ENCODE data around the gene ATP10B.
"Not testable (repeated sequence)": the region's sequence is repeated elsewhere in the genome, so short reads cannot be mapped to it uniquely, and the experiment has no call there.

Gene ATP10B

GRCh38 chr5:160835376-160835775, 16.6 kb downstream of the ATP10B start (continued):
- no peak for TF ChIP-seq ZNF26 (tag by site-specific recombination; IDR thresholded peaks at IDR 0.05)

GRCh38 chr5:160833806-160834205, 18.2 kb downstream of the ATP10B start:
- Histone ChIP-seq H3K4me1 (ENCODE audit: control insufficient read depth, insufficient read depth, low read length) (no peaks in the 10 kb centered on the region), H3K9me3 (ENCODE audit: control insufficient read depth, insufficient read depth, low read depth, low read length) (no peaks in the 10 kb centered on the region), H3K27ac (ENCODE audit: extremely low read depth, low read depth, low read length) (no peak overlapping the region), H3K36me3 (ENCODE audit: control insufficient read depth in 2 of 2, insufficient read depth in 1 of 2, low read length in 2 of 2) (no peaks in the 10 kb centered on the region), H3K4me3 (ENCODE audit: low read depth, low read length) (no peak overlapping the region)
- CTCF ChIA-PET: interaction anchor here (0.6 kb wide), 1 partner anchor 165 kb away, joined by 3 read pairs; no protein-coding TSS in a partner anchor
- POLR2A ChIA-PET: no interaction called here
- TF ChIP-seq ZNF169 (tag by site-specific recombination; IDR thresholded peaks at IDR 0.05) (no peak), ZFHX2 (tag by site-specific recombination; conservative IDR thresholded peaks at IDR 0.05) (no peak), MYNN (tag by site-specific recombination; IDR thresholded peaks at IDR 0.05; ENCODE audit: borderline replicate concordance) (no peak), ZNF292 (tag by site-specific recombination; IDR thresholded peaks at IDR 0.05; ENCODE audit: borderline replicate concordance, low read depth) (no peak)

- Histone ChIP-seq H3K27ac (ENCODE audit: extremely low read depth, low read depth, low read length) (no peak overlapping the region), H3K36me3 (ENCODE audit: control insufficient read depth in 2 of 2, insufficient read depth in 1 of 2, low read length in 2 of 2) (no peaks in the 10 kb centered on the region), H3K4me3 (ENCODE audit: low read depth, low read length) (no peak overlapping the region), H3K9me3 (ENCODE audit: control insufficient read depth, insufficient read depth, low read depth, low read length) (no peaks in the 10 kb centered on the region), H3K4me1 (ENCODE audit: control insufficient read depth, insufficient read depth, low read length) (no peaks in the 10 kb centered on the region)
- TF ChIP-seq ZNF248 (tag by site-specific recombination; IDR thresholded peaks at IDR 0.05) (no peak), ZFP69B (tag by site-specific recombination; IDR thresholded peaks at IDR 0.05) (no peak), ZNF223 (tag by site-specific recombination; IDR thresholded peaks at IDR 0.05) (no peak), ZNF335 (tag by site-specific recombination; conservative IDR thresholded peaks at IDR 0.05) (no peak), ZNF747 (tag by site-specific recombination; IDR thresholded peaks at IDR 0.05) (no peak), ZNF175 (tag by site-specific recombination; IDR thresholded peaks at IDR 0.05) (no peak), ZNF157 (tag by site-specific recombination; IDR thresholded peaks at IDR 0.05) (no peak), ZNF621 (tag by site-specific recombination; IDR thresholded peaks at IDR 0.05) (no peak)
- CTCF ChIA-PET: no interaction called here
- POLR2A ChIA-PET: no interaction called here
Measured at GRCh38 chr5:160831801-160832200, 20.2 kb downstream of the ATP10B start.

- no peaks in the 10 kb centered on the region for H3K36me3 ChIP-seq (ENCODE audit: control insufficient read depth in 2 of 2, insufficient read depth in 1 of 2, low read length in 2 of 2)
- H3K4me1 ChIP-seq (ENCODE audit: control insufficient read depth, insufficient read depth, low read length): no peaks in the 10 kb centered on the region
- no peaks in the 10 kb centered on the region for H3K9me3 ChIP-seq (ENCODE audit: control insufficient read depth, insufficient read depth, low read depth, low read length)
- H3K4me3 ChIP-seq (ENCODE audit: low read depth, low read length): no peak overlapping the region
- TF ChIP-seq ZSCAN18 (tag by site-specific recombination; IDR thresholded peaks at IDR 0.05): no peak
- TF ChIP-seq ZNF133 (tag by site-specific recombination; IDR thresholded peaks at IDR 0.05): no peak
- TF ChIP-seq GLIS2 (tag by site-specific recombination; IDR thresholded peaks at IDR 0.05): no peak
- CTCF ChIA-PET: no interaction called here
- no peak overlapping the region for H3K27ac ChIP-seq (ENCODE audit: extremely low read depth, low read depth, low read length)
- POLR2A ChIA-PET: no interaction called here
Measured at GRCh38 chr5:160824301-160825001, 27.6 kb downstream of the ATP10B start.

GRCh38 chr5:160812996-160813395, 39.0 kb downstream of the ATP10B start:
- CTCF ChIA-PET; H3K27ac ChIP-seq (ENCODE audit: extremely low read depth, low read depth, low read length); H3K36me3 ChIP-seq (ENCODE audit: control insufficient read depth in 2 of 2, insufficient read depth in 1 of 2, low read length in 2 of 2); H3K4me3 ChIP-seq (ENCODE audit: low read depth, low read length); H3K9me3 ChIP-seq (ENCODE audit: control insufficient read depth, insufficient read depth, low read depth, low read length); H3K4me1 ChIP-seq (ENCODE audit: control insufficient read depth, insufficient read depth, low read length); POLR2A ChIA-PET: not testable (repeated sequence)

All from HEK293 (cell line).